GM12873 (cell line): ENCODE results near the gene ARHGEF10L.

Experiments used
- CTCF ChIP-seq: IDR thresholded peaks from 2 replicates; pipeline ENCODE4 v1.5.1; 2012; ENCODE audit warnings: low read depth, mild to moderate bottlenecking, moderate library complexity, low read length, control low read depth; ENCODE audit not compliant: insufficient read depth; ENCODE audit errors: missing control alignments

The ARHGEF10L gene

GRCh38 chr1:17509363-17509762, 30.1 kb upstream of the ARHGEF10L start:
- no peak for TF ChIP-seq CTCF

GRCh38 chr1:17510138-17510537, 29.4 kb upstream of the ARHGEF10L start:
- TF ChIP-seq CTCF = no peak

- no peak for TF ChIP-seq CTCF
Measured at GRCh38 chr1:17511188-17511587, 28.3 kb upstream of the ARHGEF10L start.

- TF ChIP-seq CTCF = no peak
Measured at GRCh38 chr1:17513131-17513530, 26.4 kb upstream of the ARHGEF10L start.

GRCh38 chr1:17514776-17515175, 24.7 kb upstream of the ARHGEF10L start:
- TF ChIP-seq CTCF = no peak

GRCh38 chr1:17515902-17516301, 23.6 kb upstream of the ARHGEF10L start:
- no peak for TF ChIP-seq CTCF

GRCh38 chr1:17516303-17517214, 22.9 kb upstream of the ARHGEF10L start:
- no peak for TF ChIP-seq CTCF
